ENCODE data around the gene LAIR1. TPM values are rescaled to one million over a fixed set of nuclear protein-coding genes. Genes with fewer than 3 reads are reported as not detected.
"Not testable (repeated sequence)": the region's sequence is repeated elsewhere in the genome, so short reads cannot be mapped to it uniquely, and the experiment has no call there.

LAIR1 gene
- polyA plus RNA-seq, 1 experiment = not detected

GRCh38 chr19:54333586-54334298 is 31.0 kb downstream of the LAIR1 start:
- H3K27me3 ChIP-seq (ENCODE audit: control insufficient read depth, insufficient read depth, low read length) = no peaks in the 10 kb centered on the region
- no peaks in the 10 kb centered on the region for H3K36me3 ChIP-seq (ENCODE audit: control insufficient read depth, insufficient read depth, low read length)
- POLR2A ChIA-PET = no interaction called here
- CTCF ChIA-PET = no interaction called here
- no peak for DNase-seq (ENCODE audit: low read depth)
- no peak overlapping the region for H3K4me3 ChIP-seq (ENCODE audit: low read depth, low read length)
- no peak for TF ChIP-seq CTCF (IDR thresholded peaks at IDR 0.05; ENCODE audit: insufficient read depth, low read depth, low read length)

- ChIA-PET CTCF (interaction anchor here (1.7 kb wide), 1 partner anchor 66 kb away, joined by 4 read pairs; no protein-coding TSS in a partner anchor), POLR2A (no interaction called here)
- DNase-seq (ENCODE audit: low read depth) = no peak
- Histone ChIP-seq H3K36me3 (ENCODE audit: control insufficient read depth, insufficient read depth, low read length) (no peaks in the 10 kb centered on the region), H3K4me3 (ENCODE audit: low read depth, low read length) (no peak overlapping the region), H3K27me3 (ENCODE audit: control insufficient read depth, insufficient read depth, low read length) (no peaks in the 10 kb centered on the region)
- no peak for TF ChIP-seq CTCF (IDR thresholded peaks at IDR 0.05; ENCODE audit: insufficient read depth, low read depth, low read length)
Observed at GRCh38 chr19:54332149-54332548, 32.6 kb downstream of the LAIR1 start.

- no peak for TF ChIP-seq CTCF (IDR thresholded peaks at IDR 0.05; ENCODE audit: insufficient read depth, low read depth, low read length)
- no peak for DNase-seq (ENCODE audit: low read depth)
- ChIA-PET POLR2A (no interaction called here), CTCF (interaction anchor here (1.7 kb wide), 1 partner anchor 66 kb away, joined by 4 read pairs; no protein-coding TSS in a partner anchor)
- H3K36me3 ChIP-seq (ENCODE audit: control insufficient read depth, insufficient read depth, low read length) = no peaks in the 10 kb centered on the region
- H3K27me3 ChIP-seq (ENCODE audit: control insufficient read depth, insufficient read depth, low read length) = no peaks in the 10 kb centered on the region
- H3K4me3 ChIP-seq (ENCODE audit: low read depth, low read length) = no peak overlapping the region
Observed at GRCh38 chr19:54331626-54332025, 33.1 kb downstream of the LAIR1 start.

GRCh38 chr19:54329476-54330165 is 35.1 kb downstream of the LAIR1 start:
- POLR2A ChIA-PET = no interaction called here
- no peak for TF ChIP-seq CTCF (IDR thresholded peaks at IDR 0.05; ENCODE audit: insufficient read depth, low read depth, low read length)
- CTCF ChIA-PET = no interaction called here
- H3K4me3 ChIP-seq (ENCODE audit: low read depth, low read length) = no peak overlapping the region
- no peak for DNase-seq (ENCODE audit: low read depth)
- H3K36me3 ChIP-seq (ENCODE audit: control insufficient read depth, insufficient read depth, low read length) = no peaks in the 10 kb centered on the region
- no peaks in the 10 kb centered on the region for H3K27me3 ChIP-seq (ENCODE audit: control insufficient read depth, insufficient read depth, low read length)

GRCh38 chr19:54328781-54329180 is 36.0 kb downstream of the LAIR1 start:
- POLR2A ChIA-PET; H3K36me3 ChIP-seq (ENCODE audit: control insufficient read depth, insufficient read depth, low read length); H3K4me3 ChIP-seq (ENCODE audit: low read depth, low read length); DNase-seq (ENCODE audit: low read depth); H3K27me3 ChIP-seq (ENCODE audit: control insufficient read depth, insufficient read depth, low read length): not testable (repeated sequence)
- CTCF ChIA-PET = interaction anchor here (0.6 kb wide), 1 partner anchor 26 kb away, joined by 3 read pairs; no protein-coding TSS in a partner anchor

Measured in BJ (cell line).